BLaER1 (cell line): ENCODE measurements around the gene PIK3R4.

Experiments used
- H3K27ac ChIP-seq: shearing (Covaris generic); formaldehyde crosslinking; 2 replicates; pipeline ENCODE4 v1.8.1; 2022
- H3K27me3 ChIP-seq: shearing (Covaris generic); formaldehyde crosslinking; 2 replicates; pipeline ENCODE4 v1.8.1; 2022
- H3K36me3 ChIP-seq: shearing (Covaris generic); formaldehyde crosslinking; 2 replicates; pipeline ENCODE4 v1.8.1; 2022
- H3K4me1 ChIP-seq: shearing (Covaris generic); formaldehyde crosslinking; 2 replicates; pipeline ENCODE4 v1.8.1; 2022
- H3K4me2 ChIP-seq: shearing (Covaris generic); formaldehyde crosslinking; 2 replicates; pipeline ENCODE4 v1.8.1; 2022
- H3K4me3 ChIP-seq: shearing (Covaris generic); formaldehyde crosslinking; 2 replicates; pipeline ENCODE4 v1.8.1; 2022
- H3K9ac ChIP-seq: shearing (Covaris generic); formaldehyde crosslinking; 2 replicates; pipeline ENCODE4 v1.8.1; 2022
- H3K9me3 ChIP-seq: shearing (Covaris generic); formaldehyde crosslinking; 2 replicates; pipeline ENCODE4 v1.8.1; 2022
- H4K20me1 ChIP-seq: shearing (Covaris generic); formaldehyde crosslinking; 2 replicates; pipeline ENCODE4 v1.8.1; 2022
- Cebpa-rat ChIP-seq: shearing (Covaris generic); IDR thresholded peaks from 2 replicates; pipeline ENCODE4 v1.8.1; 2022

Gene PIK3R4

GRCh38 chr3:130648293-130648692 lies 98.3 kb downstream of the PIK3R4 start:
- no peaks in the 10 kb centered on the region for H4K20me1 ChIP-seq
- H3K4me2 ChIP-seq: no peak overlapping the region
- H3K36me3 ChIP-seq: no peaks in the 10 kb centered on the region
- no peak for TF ChIP-seq Cebpa-rat
- no peak overlapping the region for H3K9ac ChIP-seq
- no peaks in the 10 kb centered on the region for H3K4me1 ChIP-seq
- H3K27me3 ChIP-seq: no peaks in the 10 kb centered on the region
- no peaks in the 10 kb centered on the region for H3K9me3 ChIP-seq
- no peak overlapping the region for H3K27ac ChIP-seq
- H3K4me3 ChIP-seq: no peak overlapping the region

- Histone ChIP-seq H3K4me2 (no peak overlapping the region), H3K27me3 (no peaks in the 10 kb centered on the region), H3K27ac (no peak overlapping the region), H3K36me3 (no peaks in the 10 kb centered on the region), H3K4me1 (no peaks in the 10 kb centered on the region), H3K9ac (no peak overlapping the region), H4K20me1 (no peaks in the 10 kb centered on the region), H3K9me3 (no peaks in the 10 kb centered on the region), H3K4me3 (no peak overlapping the region)
- TF ChIP-seq Cebpa-rat: no peak
Observed at GRCh38 chr3:130645261-130645660, 101.4 kb downstream of the PIK3R4 start.

- Histone ChIP-seq H4K20me1 (no peaks in the 10 kb centered on the region), H3K4me1 (no peaks in the 10 kb centered on the region), H3K27me3 (no peaks in the 10 kb centered on the region), H3K4me2 (no peak overlapping the region), H3K4me3 (no peak overlapping the region), H3K9me3 (no peaks in the 10 kb centered on the region), H3K9ac (no peak overlapping the region), H3K36me3 (no peaks in the 10 kb centered on the region), H3K27ac (no peak overlapping the region)
- TF ChIP-seq Cebpa-rat: no peak
Observed at GRCh38 chr3:130644628-130645253, 101.9 kb downstream of the PIK3R4 start.

- H3K36me3 ChIP-seq: no peaks in the 10 kb centered on the region
- H3K4me2 ChIP-seq: no peak overlapping the region
- H3K9ac ChIP-seq: no peak overlapping the region
- no peaks in the 10 kb centered on the region for H3K4me1 ChIP-seq
- TF ChIP-seq Cebpa-rat: no peak
- no peak overlapping the region for H3K27ac ChIP-seq
- H3K4me3 ChIP-seq: no peak overlapping the region
- H4K20me1 ChIP-seq: no peaks in the 10 kb centered on the region
- no peaks in the 10 kb centered on the region for H3K9me3 ChIP-seq
- H3K27me3 ChIP-seq: no peaks in the 10 kb centered on the region
Observed at GRCh38 chr3:130640027-130640426, 106.6 kb downstream of the PIK3R4 start.

GRCh38 chr3:130636480-130637234 lies 110.0 kb downstream of the PIK3R4 start:
- H3K9ac ChIP-seq: no peak overlapping the region
- H3K27me3 ChIP-seq: no peaks in the 10 kb centered on the region
- H3K9me3 ChIP-seq: no peaks in the 10 kb centered on the region
- H3K4me2 ChIP-seq: no peak overlapping the region
- no peak overlapping the region for H3K27ac ChIP-seq
- no peaks in the 10 kb centered on the region for H3K36me3 ChIP-seq
- no peaks in the 10 kb centered on the region for H3K4me1 ChIP-seq
- no peak overlapping the region for H3K4me3 ChIP-seq
- no peak for TF ChIP-seq Cebpa-rat
- no peaks in the 10 kb centered on the region for H4K20me1 ChIP-seq

GRCh38 chr3:130635978-130636377 lies 110.7 kb downstream of the PIK3R4 start:
- Histone ChIP-seq H3K36me3 (no peaks in the 10 kb centered on the region), H3K27me3 (no peaks in the 10 kb centered on the region), H3K9me3 (no peaks in the 10 kb centered on the region), H3K4me1 (no peaks in the 10 kb centered on the region), H3K4me2 (no peak overlapping the region), H4K20me1 (no peaks in the 10 kb centered on the region), H3K4me3 (no peak overlapping the region), H3K9ac (no peak overlapping the region), H3K27ac (no peak overlapping the region)
- no peak for TF ChIP-seq Cebpa-rat

GRCh38 chr3:130635285-130635684 lies 111.3 kb downstream of the PIK3R4 start:
- H3K4me2 ChIP-seq: no peak overlapping the region
- H3K27ac ChIP-seq: no peak overlapping the region
- no peaks in the 10 kb centered on the region for H3K9me3 ChIP-seq
- H4K20me1 ChIP-seq: no peaks in the 10 kb centered on the region
- H3K36me3 ChIP-seq: no peaks in the 10 kb centered on the region
- no peak overlapping the region for H3K4me3 ChIP-seq
- H3K9ac ChIP-seq: no peak overlapping the region
- no peaks in the 10 kb centered on the region for H3K27me3 ChIP-seq
- no peaks in the 10 kb centered on the region for H3K4me1 ChIP-seq
- TF ChIP-seq Cebpa-rat: no peak
